Choroid plexus epithelial cell (primary cell): ENCODE data around the gene CCDC93.

Experiments used
- DNase-seq: peaks from one replicate; pipeline ENCODE4 v3.0.0-alpha.2; 2010; ENCODE audit warnings: low read depth
- H3K4me3 ChIP-seq: 2 replicates; pipeline ENCODE4 v1.5.1; 2011; ENCODE audit warnings: low read depth, mild to moderate bottlenecking, control low read depth, low read length, moderate library complexity
- TF ChIP-seq, protein P1 (sequence below): conservative IDR thresholded peaks from 2 replicates; pipeline ENCODE4 v1.5.1; 2011; ENCODE audit warnings: low read depth, mild to moderate bottlenecking, control low read depth, inconsistent platforms, low read length, moderate library complexity

CCDC93 gene

DNA sequence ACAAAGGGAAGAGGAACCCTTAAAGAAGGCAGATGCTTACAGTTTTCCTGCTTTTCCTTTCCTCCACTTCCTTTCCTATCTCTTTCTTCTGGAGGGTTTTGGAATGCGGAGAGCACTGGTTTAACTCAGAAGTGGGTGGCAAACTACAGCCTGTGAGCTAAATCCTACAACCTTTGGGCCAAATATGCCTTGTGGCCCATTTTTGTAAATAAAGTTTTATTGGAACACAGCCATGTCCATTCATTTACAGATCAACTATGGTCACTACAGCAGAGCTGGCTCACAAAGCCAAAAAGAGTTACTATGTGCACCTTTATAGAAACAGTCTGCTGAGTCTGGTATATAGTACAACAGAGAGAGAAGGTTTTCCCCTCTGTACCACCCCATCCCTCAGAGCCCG lies 69.1 kb downstream of the CCDC93 start:
- TF ChIP-seq, protein P1, sequence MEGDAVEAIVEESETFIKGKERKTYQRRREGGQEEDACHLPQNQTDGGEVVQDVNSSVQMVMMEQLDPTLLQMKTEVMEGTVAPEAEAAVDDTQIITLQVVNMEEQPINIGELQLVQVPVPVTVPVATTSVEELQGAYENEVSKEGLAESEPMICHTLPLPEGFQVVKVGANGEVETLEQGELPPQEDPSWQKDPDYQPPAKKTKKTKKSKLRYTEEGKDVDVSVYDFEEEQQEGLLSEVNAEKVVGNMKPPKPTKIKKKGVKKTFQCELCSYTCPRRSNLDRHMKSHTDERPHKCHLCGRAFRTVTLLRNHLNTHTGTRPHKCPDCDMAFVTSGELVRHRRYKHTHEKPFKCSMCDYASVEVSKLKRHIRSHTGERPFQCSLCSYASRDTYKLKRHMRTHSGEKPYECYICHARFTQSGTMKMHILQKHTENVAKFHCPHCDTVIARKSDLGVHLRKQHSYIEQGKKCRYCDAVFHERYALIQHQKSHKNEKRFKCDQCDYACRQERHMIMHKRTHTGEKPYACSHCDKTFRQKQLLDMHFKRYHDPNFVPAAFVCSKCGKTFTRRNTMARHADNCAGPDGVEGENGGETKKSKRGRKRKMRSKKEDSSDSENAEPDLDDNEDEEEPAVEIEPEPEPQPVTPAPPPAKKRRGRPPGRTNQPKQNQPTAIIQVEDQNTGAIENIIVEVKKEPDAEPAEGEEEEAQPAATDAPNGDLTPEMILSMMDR = no peak
- H3K4me3 ChIP-seq = no peak overlapping the region
- no peak for DNase-seq

DNA sequence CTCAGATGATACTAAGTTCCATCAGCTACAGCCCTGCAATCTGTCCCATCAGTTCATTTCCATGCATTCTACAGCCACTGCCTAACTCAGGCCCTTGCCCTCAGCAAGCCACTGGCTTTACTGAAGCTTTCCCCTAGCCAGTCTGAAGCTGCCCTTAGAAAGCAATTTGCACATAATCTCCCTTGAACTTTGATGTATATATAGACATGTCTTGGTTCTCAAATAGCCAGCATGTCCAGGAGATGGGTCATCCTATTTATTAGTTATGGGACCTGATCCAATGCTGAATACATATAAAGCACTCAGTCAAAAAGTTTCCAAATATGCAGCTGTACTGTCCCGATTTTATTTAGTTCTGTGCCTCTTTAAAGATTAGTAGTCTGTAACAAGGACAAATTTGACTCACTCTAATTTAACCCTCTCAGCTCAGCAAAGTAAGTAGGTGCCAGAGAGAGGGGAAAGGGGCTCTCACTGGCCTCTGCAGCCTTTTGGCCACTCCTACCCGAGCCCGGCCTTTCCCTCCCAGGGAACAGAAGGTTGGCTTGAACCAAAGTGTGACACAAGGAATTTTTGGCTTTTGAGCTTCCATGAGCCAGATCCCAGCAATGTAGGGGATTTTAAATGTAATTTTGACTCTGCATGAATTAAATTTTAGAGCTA lies 70.7 kb downstream of the CCDC93 start:
- H3K4me3 ChIP-seq = no peak overlapping the region
- DNase-seq = no peak
- TF ChIP-seq, protein P1 = no peak

DNA sequence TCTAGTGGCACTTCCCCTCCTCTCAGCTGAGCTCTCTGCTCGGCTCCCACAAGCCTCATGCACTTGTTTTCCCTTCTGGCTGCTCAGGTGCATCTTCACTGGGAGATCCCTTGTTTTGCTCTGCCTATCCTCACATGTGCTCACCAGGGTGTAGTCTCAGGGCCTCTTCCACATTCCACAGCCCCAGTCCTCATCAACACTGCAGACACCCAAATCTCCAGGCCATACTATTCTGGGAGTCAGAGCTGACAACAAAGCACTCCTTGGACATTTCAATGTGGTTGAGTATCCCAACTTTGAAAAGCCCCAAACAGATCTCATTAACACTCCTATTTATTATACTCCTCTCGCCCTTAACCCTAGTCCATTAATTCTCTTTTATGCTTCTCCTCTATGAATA lies 71.3 kb downstream of the CCDC93 start:
- TF ChIP-seq, protein P1 = no peak
- DNase-seq = no peak
- no peak overlapping the region for H3K4me3 ChIP-seq

- no peak overlapping the region for H3K4me3 ChIP-seq
Observed at GRCh38 chr2:117941693-117942092, 72.2 kb downstream of the CCDC93 start.

GRCh38 chr2:117940436-117940835 lies 73.4 kb downstream of the CCDC93 start:
- TF ChIP-seq, protein P1 = no peak
- no peak overlapping the region for H3K4me3 ChIP-seq
- DNase-seq = no peak

More at GRCh38 chr2:117941693-117942092, 72.2 kb downstream of the CCDC93 start:
- no peak for DNase-seq
- TF ChIP-seq, protein P1 = no peak

DNA sequence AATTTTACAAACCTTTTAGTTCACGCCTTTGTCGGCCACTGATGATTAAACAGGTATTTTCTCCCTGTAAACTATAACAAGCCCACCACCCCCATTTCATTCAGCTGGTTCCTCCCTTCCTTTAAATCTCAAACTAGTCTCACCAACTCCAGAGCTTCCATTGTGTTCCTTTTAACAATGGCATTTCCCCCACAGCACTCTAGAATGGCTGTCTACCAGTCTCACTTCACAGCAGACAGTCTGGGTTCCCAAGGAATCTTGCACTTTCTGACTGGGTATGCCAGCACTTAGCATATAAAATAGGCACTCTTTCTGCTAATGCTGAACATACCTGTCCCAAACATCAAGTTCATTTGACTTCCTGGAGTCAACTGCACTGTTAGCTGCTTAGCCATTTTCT lies 75.3 kb downstream of the CCDC93 start:
- TF ChIP-seq, protein P1 = no peak
- H3K4me3 ChIP-seq = no peak overlapping the region
- no peak for DNase-seq

GRCh38 chr2:117936871-117937428 lies 76.9 kb downstream of the CCDC93 start:
- no peak overlapping the region for H3K4me3 ChIP-seq
- TF ChIP-seq, protein P1 = no peak
- DNase-seq = no peak
